Measurements from ENCODE around the gene SPHK1.
A peak's percentile ranks its signal among the peaks of the same experiment; 100 is the strongest.
"Not testable (repeated sequence)": the region's sequence is repeated elsewhere in the genome, so short reads cannot be mapped to it uniquely, and the experiment has no call there.

The SPHK1 gene

DNA sequence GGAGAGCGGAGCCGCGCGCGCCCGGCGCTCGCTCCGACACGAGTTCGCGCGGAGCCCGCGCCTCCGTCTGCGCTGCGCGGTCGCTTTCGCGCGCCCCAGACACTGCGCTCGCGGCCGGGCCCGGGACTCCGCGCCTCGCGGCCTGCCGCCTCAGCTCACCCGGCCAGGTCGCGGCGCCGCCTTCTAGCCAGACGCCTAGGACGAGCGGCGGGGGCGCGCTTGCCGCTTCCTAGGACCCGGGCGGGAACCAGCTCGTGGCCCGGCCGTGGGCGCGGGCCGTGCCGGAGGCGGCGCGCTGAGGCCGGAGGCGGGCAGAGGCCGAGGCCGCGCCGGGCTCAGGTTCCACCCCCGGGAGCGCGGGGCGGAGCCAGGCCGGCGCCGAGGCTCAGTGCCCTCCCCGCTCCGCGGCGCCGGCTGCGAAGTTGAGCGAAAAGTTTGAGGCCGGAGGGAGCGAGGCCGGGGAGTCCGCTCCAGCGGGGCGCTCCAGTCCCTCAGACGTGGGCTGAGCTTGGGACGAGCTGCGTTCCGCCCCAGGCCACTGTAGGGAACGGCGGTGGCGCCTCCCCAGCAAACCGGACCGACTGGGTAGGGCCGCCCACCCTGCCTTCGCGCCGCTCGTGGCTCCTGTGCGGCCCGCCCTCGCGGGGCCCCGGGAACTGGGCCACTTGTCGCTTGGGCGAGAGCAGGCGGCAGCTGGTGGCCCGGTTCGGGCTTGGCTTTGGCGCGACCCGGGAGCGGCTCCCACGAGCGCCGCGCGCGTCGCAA, at the start of gene SPHK1:
Gene SPHK1, plus strand, starts transcription at position 388 of the 765 bp plus-strand sequence. CDS start 1,036 bp downstream, outside the sequence.
- DNase-seq = peak; percentile 85

DNA sequence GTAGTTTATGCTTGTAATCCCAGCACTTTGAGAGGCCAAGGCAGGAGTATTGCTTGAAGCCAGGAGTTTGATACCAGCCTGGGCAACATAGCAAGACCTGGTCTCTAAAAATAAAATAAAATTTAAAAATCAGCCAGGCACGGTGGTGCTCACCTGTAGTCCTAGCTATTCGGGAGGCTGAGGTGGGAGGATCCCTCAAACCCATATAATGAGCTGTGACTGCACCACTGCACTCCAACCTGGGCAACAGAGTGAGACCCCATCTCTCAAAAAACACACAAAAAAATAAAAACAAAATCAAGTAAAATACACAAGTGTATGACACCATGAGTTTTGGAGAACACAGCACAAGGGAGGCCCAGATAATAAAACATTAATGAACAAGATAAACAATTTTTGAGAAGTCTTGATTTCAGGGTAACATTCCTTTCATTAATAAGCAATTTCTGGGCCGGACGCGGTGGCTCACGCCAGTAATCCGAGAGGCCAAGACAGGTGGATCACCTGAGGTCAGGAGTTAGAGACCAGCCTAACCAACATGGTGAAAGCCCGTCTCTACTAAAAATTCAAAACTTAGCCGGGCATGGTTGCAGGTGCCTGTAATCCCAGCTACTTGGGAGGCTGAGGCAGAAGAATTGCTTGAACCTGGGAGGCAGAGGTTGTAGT, 48.6 kb upstream of the SPHK1 start:
- DNase-seq = no peak

DNA sequence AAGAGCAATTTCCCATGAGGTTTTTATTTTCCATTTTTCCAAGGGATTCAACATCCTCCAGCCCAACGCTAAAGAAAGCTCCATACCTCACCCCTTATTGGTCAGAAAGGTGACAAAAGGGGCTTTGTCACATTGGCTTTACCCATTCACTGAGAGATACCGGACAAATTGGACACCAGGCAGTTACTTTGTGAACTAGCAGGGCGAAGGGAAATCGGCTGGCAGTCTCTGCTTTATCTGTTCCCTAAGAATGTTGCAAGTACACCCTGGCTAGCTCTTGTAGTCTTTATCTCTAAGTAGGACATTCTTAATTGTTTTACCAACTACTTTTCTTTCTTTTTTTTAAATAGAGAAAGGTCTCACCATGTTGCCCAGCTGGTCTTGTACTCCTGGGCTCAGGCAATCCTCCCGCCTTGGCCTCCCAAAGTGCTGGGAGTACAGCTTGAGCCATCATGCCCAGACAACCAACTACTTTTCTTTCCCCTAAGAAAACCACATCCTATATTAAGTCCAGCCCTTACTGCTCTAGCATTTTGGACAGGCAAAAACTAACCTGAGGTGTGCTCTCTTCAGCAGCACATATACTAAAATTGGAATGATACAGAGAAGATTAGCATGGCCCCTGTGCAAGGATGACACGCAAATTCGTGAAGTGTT, 47.5 kb upstream of the SPHK1 start:
- DNase-seq = no peak

DNA sequence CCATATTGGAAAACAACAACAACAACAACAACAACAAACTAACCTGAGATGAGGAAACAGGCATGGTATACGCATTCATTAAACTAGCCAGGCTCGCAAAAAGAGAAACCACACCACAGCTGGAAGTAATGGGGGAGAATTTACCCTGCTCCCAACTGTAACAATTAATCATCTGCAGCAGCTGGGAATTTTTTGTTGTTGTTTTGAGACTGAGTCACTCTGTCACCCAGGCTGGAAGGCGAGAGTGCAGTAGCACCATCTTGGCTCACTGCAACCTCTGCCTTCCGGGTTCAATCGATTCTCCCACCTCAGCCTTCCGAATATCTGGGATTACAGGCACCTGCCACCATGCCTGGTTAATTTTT, 47.0 kb upstream of the SPHK1 start:
- no peak for DNase-seq

GRCh38 chr17:76341301-76341700, 43.1 kb upstream of the SPHK1 start:
- DNase-seq = no peak

GRCh38 chr17:76343106-76343505, 41.3 kb upstream of the SPHK1 start:
- DNase-seq = no peak

GRCh38 chr17:76345377-76345974, 38.9 kb upstream of the SPHK1 start:
- no peak for DNase-seq

DNA sequence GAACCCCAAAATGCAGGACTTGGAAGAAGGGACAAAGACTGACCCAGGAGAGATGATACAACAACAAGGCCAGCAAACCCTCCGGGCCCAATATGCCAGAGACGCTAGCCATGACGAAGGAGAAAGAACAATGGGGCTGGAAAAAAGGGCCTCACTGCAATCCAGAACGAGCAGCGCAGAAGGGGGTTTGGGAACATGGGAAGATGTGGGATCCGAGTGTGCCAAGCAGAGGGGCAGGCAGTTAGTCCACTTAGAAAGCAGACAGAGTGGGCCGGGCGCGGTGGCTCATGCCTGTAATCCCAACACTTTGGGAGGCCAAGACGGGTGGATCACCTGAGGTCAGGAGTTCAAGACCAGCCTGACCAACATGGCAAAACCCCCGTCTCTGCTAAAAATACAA, 37.5 kb upstream of the SPHK1 start:
- not testable (repeated sequence) for DNase-seq

DNA sequence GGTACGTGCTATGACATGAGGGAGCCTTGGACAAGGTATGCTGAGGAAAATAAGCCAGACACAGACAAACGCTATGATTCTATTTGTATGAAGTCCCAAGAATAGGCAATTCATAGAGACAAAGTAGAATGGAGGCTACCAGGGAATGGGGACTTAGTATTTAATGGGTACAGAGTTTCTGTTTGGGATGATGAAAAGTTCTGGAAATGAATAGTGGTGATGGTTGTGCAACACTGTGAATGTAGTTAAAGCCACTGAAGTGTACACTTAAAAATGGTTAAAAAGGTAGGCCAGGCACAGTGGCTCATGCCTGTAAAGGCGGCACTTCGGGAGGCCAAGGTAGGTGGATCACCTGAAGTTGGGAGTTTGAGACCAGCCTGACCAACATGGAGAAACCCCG, 33.9 kb upstream of the SPHK1 start:
- DNase-seq = no peak

GRCh38 chr17:76351526-76352071, 32.8 kb upstream of the SPHK1 start:
- no peak for DNase-seq

DNA sequence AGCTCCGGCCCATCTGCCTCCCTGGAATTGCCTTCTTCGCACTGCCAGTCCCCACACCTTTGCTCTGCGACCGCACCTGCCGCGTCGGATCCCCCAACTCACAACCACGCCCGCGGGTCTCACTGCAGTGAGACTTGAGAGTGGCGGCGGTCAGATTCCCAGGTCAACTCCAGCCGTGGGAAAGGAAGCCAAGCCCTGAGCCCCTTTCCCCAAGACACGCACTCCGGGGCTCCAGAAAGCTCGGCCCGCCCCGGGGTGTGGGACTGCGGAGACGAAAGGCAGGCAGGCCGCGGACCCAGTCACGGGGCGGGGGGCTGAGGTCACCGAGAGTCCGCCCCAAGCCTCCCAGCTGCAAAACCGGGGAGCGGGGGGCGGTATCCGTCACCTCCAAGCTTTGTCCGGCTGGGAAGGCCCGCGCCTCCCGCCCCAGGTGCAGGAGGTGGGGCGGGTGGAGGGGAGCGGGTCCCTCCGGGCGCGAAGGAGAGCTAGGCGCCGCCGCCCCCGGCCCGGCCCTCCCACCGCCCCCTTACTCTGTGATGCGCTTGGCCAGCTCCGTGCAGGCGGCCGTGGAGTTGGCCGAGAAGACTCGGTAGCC, 31.3 kb upstream of the SPHK1 start:
- no peak for DNase-seq

GRCh38 chr17:76353599-76354316, 30.7 kb upstream of the SPHK1 start, which contains the start of gene PRPSAP1:
PRPSAP1 (minus strand) TSS chr17:76353916; CDS start chr17:76353703, 213 bp downstream.
- DNase-seq = peak; percentile 90

- DNase-seq = no peak
Measured at GRCh38 chr17:76354317-76354729, 30.1 kb upstream of the SPHK1 start.

GRCh38 chr17:76354747-76355310, 29.6 kb upstream of the SPHK1 start:
- no peak for DNase-seq

GRCh38 chr17:76356803-76357456, 27.5 kb upstream of the SPHK1 start:
- DNase-seq = no peak

DNA sequence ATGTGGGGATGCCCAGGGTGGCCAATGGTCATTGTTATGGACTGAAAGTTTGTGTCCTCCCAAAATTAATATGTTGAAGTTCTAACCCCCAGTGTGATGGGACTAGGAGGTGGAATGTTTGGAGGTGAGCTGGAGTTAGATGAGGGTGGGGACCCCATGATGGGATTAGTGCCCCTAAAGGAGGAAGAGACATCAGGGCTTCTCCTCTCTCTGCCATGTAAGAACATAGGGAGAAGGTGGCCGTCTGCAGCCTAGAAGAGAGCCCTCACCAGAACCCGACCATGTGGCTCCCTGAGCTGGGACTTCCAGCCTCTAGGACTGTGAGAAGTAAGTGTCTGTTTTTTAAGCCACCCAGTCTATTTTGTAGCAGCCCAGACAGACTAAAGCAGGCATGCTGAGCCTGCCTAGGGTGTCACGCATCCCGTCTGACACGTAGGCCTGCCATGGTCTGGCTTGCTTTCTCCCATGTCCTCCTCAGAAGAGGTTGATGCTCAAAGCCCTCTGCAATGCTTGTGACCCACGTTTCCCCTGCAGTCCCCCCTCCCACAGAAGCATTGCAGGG, 26.7 kb upstream of the SPHK1 start:
- DNase-seq = no peak

- DNase-seq = no peak
Measured at GRCh38 chr17:76359375-76359774, 25.0 kb upstream of the SPHK1 start.

GRCh38 chr17:76359776-76360175, 24.6 kb upstream of the SPHK1 start:
- not testable (repeated sequence) for DNase-seq

GRCh38 chr17:76360461-76360860, 23.9 kb upstream of the SPHK1 start:
- DNase-seq = no peak

DNA sequence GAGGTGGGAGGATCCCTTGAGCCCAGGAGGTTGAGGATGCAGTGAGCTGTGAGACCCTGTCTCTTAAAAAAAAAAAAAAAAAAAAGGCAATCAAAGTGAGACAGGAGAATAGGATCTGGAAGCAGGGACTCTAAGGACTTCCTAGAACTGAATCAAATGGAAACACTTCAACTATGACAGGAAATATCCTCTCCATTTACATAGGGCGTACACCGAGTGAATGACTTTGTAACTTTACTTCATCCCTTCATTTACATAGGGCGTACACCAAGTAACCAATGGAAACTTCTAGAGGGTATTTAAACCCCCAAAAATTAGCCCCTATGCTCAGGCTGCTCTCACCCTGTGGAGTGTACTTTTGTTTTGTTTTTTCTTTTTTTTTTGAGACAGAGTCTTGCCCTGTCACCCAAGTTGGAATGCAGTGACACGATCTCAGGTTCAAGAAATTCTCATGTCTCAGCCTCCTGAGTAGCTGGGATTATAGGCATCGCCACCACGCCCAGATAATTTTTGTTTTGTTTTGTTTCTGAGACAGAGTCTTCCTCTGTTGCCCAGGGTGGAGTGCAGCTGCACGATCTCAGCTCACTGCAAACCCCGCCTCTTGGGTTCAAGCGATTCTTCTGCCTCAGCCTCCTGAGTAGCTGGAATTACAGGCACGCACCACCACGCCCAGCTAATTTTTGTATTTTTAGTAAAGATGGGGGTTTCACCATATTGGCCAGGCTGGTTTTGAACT, 21.1 kb upstream of the SPHK1 start:
- DNase-seq = no peak

Data from NCI-H226 (cell line).